Measurements from ENCODE around the gene KCNG2.

The KCNG2 gene

GRCh38 chr18:79784965-79785770 lies 12.6 kb upstream of the KCNG2 start:
- DNase-seq (ENCODE audit: low read depth in 2 of 2): no peak

- DNase-seq (ENCODE audit: low read depth in 2 of 2): no peak
Measured at GRCh38 chr18:79785831-79786230, 11.9 kb upstream of the KCNG2 start.

GRCh38 chr18:79786304-79786703 lies 11.4 kb upstream of the KCNG2 start:
- no peak for DNase-seq (ENCODE audit: low read depth in 2 of 2)

- DNase-seq (ENCODE audit: low read depth in 2 of 2): no peak
Measured at GRCh38 chr18:79786786-79787526, 10.8 kb upstream of the KCNG2 start.

GRCh38 chr18:79787527-79787864 lies 10.2 kb upstream of the KCNG2 start:
- DNase-seq (ENCODE audit: low read depth in 2 of 2): no peak

GRCh38 chr18:79787865-79788733 lies 9.6 kb upstream of the KCNG2 start:
- DNase-seq (ENCODE audit: low read depth in 2 of 2): no peak

- no peak for DNase-seq (ENCODE audit: low read depth in 2 of 2)
Measured at GRCh38 chr18:79788734-79789085, 9.0 kb upstream of the KCNG2 start.

- DNase-seq (ENCODE audit: low read depth in 2 of 2): no peak
Measured at GRCh38 chr18:79789091-79789891, 8.4 kb upstream of the KCNG2 start.

- no peak for DNase-seq (ENCODE audit: low read depth in 2 of 2)
Measured at GRCh38 chr18:79789901-79790890, 7.5 kb upstream of the KCNG2 start.

GRCh38 chr18:79790996-79791972 lies 6.5 kb upstream of the KCNG2 start:
- no peak for DNase-seq (ENCODE audit: low read depth in 2 of 2)

GRCh38 chr18:79792096-79792987 lies 5.4 kb upstream of the KCNG2 start:
- no peak for DNase-seq (ENCODE audit: low read depth in 2 of 2)

GRCh38 chr18:79792988-79793355 lies 4.8 kb upstream of the KCNG2 start:
- DNase-seq (ENCODE audit: low read depth in 2 of 2): no peak

GRCh38 chr18:79794846-79795245 lies 2.9 kb upstream of the KCNG2 start:
- DNase-seq (ENCODE audit: low read depth in 2 of 2): no peak

- no peak for DNase-seq (ENCODE audit: low read depth in 2 of 2)
Measured at GRCh38 chr18:79795446-79795845, 2.3 kb upstream of the KCNG2 start.

- no peak for DNase-seq (ENCODE audit: low read depth in 2 of 2)
Measured at GRCh38 chr18:79796016-79796415, 1.7 kb upstream of the KCNG2 start.

GRCh38 chr18:79796531-79797405 lies 970 bp upstream of the KCNG2 start:
- no peak for DNase-seq (ENCODE audit: low read depth in 2 of 2)

GRCh38 chr18:79798346-79798998 lies 734 bp downstream of the KCNG2 start:
- DNase-seq (ENCODE audit: low read depth in 2 of 2): no peak
